OCI-LY1 (cell line): ENCODE measurements around the gene DLEC1.

Experiments used
- CTCF ChIP-seq: fragments of 200-600 bp; sonication (generic), shearing (Covaris generic); IDR thresholded peaks from 2 replicates; pipeline ENCODE4 v1.5.1; 2017; ENCODE audit warnings: mild to moderate bottlenecking, antibody characterized with exemption, low read length, moderate library complexity, mixed read lengths
- EZH2 ChIP-seq: fragments of 200-600 bp; sonication (generic), shearing (Covaris generic); IDR thresholded peaks from 2 replicates; pipeline ENCODE4 v1.8.0; 2017; ENCODE audit warnings: borderline replicate concordance, mixed run types, mild to moderate bottlenecking, antibody characterized with exemption, low read length, moderate library complexity, mixed read lengths

GRCh38 chr3:37992271-37993066, 46.5 kb upstream of the DLEC1 start:
- TF ChIP-seq CTCF (no peak), EZH2 (no peak)
